Cardiac muscle cell (in vitro differentiated cells and primary cell): ENCODE results near the gene CDC45. TPM values are rescaled to one million over a fixed set of nuclear protein-coding genes. Genes with fewer than 3 reads are reported as not detected.
"Not testable (repeated sequence)": the region's sequence is repeated elsewhere in the genome, so short reads cannot be mapped to it uniquely, and the experiment has no call there.

Source experiments
- DNase-seq, 2 donors: peaks; one replicate each; pipeline versions ENCODE4 v3.0.0 to v3.0.0-alpha.2; 2010 to 2017; ENCODE audit warnings: low read depth in 1 of 2, low spot score in 1 of 2
- H3K27ac ChIP-seq: fragments of 200-600 bp; sonication (generic); 2 replicates; pipeline ENCODE4 v1.5.1; 2016
- H3K27me3 ChIP-seq: fragments of 200-600 bp; sonication (generic); 2 replicates; pipeline ENCODE4 v1.6.0; 2016; ENCODE audit warnings: control low read depth
- H3K36me3 ChIP-seq: fragments of 200-600 bp; sonication (generic); 2 replicates; pipeline ENCODE4 v1.5.1; 2016; ENCODE audit warnings: control low read depth
- H3K4me1 ChIP-seq: fragments of 200-600 bp; sonication (generic); 2 replicates; pipeline ENCODE4 v1.8.1; 2017; ENCODE audit warnings: low read depth, mild to moderate bottlenecking, mixed run types
- H3K4me3 ChIP-seq: fragments of 200-600 bp; sonication (generic); 2 replicates; pipeline ENCODE4 v1.5.1; 2016; ENCODE audit warnings: mild to moderate bottlenecking
- H3K9me3 ChIP-seq: fragments of 200-600 bp; sonication (generic); 2 replicates; pipeline ENCODE4 v1.5.1; 2017; ENCODE audit warnings: low read depth, mild to moderate bottlenecking, control low read depth
- polyA plus RNA-seq: library from polyadenylated mRNA; unstranded; fragments of >200 nt; fragmentation: Nextera tagmentation; extraction: Ambion mirVana; gene quantifications from 2 replicates; pipeline ENCODE4 v1.2.1, GENCODE V29; 2016
- total RNA-seq: library from RNA; depleted of rRNA; stranded (reverse); fragments of >200 nt; gene quantifications from 2 replicates; pipeline ENCODE4 v1.2.3, GENCODE V29; 2016
- TF ChIP-seq, protein P1 (sequence below): IDR thresholded peaks from 2 replicates; pipeline ENCODE4 v1.5.1; 2012; ENCODE audit warnings: low read depth, mild to moderate bottlenecking, low read length

The CDC45 gene
- total and polyA plus RNA-seq, 2 experiments from 2014 or later, result 7.6 to 15.5 TPM

DNA sequence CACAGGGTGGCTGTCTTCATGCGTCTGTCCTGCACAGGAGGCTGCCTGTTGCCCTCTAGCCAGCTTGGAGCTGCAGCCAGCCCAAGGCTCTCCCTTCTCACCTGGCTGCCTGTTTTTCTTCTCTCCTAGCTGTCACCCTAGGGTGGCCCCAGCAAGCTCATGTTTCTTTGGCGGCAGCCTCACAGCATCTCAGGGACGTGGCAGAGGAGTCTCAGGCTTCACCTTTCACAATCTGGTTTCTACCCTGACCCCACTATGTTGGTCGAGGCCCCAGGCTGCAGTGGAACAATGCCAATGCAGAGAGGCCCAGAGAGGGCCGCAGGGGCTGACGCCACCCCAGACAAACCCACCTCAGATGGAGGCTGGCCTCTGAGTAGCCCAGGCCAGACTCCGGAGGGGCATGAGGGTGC is 47.0 kb downstream of the CDC45 start:
- Histone ChIP-seq H3K36me3 (no peaks in the 10 kb centered on the region), H3K4me1 (peaks cover 11% of the 10 kb centered on the region), H3K9me3 (no peaks in the 10 kb centered on the region), H3K27me3 (peaks cover 47% of the 10 kb centered on the region), H3K4me3 (no peak overlapping the region), H3K27ac (no peak overlapping the region)
- no peak for DNase-seq
- TF ChIP-seq, protein P1, sequence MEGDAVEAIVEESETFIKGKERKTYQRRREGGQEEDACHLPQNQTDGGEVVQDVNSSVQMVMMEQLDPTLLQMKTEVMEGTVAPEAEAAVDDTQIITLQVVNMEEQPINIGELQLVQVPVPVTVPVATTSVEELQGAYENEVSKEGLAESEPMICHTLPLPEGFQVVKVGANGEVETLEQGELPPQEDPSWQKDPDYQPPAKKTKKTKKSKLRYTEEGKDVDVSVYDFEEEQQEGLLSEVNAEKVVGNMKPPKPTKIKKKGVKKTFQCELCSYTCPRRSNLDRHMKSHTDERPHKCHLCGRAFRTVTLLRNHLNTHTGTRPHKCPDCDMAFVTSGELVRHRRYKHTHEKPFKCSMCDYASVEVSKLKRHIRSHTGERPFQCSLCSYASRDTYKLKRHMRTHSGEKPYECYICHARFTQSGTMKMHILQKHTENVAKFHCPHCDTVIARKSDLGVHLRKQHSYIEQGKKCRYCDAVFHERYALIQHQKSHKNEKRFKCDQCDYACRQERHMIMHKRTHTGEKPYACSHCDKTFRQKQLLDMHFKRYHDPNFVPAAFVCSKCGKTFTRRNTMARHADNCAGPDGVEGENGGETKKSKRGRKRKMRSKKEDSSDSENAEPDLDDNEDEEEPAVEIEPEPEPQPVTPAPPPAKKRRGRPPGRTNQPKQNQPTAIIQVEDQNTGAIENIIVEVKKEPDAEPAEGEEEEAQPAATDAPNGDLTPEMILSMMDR, result no peak

DNA sequence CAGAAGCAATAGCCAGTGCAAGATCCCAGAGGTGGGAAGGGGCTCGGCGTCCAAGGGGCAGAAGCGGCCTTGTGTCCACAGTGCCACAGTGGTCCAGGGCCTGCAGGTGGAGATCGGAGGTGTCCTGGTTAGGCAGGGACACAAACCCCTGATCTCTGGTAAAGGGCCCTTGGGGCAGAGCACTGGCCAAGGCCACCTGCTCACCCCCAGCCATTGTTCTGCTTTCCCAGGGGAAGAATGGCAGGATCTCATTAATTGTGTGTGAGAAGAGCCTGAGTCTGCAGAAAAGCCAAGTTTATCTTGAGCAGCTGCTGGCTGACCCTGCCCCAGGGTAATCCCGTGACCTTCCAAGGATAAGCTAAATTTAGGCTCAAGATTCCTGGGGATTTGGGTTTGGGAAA is 47.6 kb downstream of the CDC45 start:
- no peak for DNase-seq
- TF ChIP-seq, protein P1, result no peak
- Histone ChIP-seq H3K27ac (no peak overlapping the region), H3K4me3 (no peak overlapping the region), H3K9me3 (no peaks in the 10 kb centered on the region), H3K36me3 (no peaks in the 10 kb centered on the region), H3K27me3 (peaks cover 40% of the 10 kb centered on the region), H3K4me1 (peaks cover 11% of the 10 kb centered on the region)

DNA sequence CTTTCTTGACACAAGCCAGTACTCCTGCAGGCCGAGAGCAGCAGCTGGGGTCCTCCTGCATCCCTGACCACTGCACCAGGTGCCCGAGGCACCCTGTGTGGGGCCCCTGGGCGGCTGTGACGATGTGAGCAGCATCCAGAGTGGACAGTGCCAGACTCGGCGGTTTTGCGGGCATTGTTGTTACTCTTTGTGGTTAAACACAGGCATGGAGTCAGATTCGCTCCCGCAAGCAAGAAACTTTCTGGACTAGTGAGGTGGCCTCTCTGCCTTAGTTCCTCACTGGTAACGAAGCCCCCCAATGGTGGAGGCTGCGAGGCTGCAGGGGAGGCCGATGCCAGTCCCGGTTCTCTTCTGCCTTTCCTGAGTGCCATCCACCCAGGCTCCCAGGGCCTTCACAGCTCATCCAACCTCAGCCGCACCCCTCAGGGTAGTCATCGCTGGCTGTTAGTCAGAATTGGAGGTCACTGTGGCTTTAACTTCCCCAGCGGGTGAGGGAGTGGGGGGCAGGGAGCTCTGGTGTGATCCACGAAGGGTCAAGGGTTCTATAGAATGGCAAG is 48.2 kb downstream of the CDC45 start:
- peaks cover 34% of the 10 kb centered on the region for H3K27me3 ChIP-seq
- no peak overlapping the region for H3K27ac ChIP-seq
- TF ChIP-seq, protein P1, result no peak
- no peak for DNase-seq
- no peak overlapping the region for H3K4me3 ChIP-seq
- no peaks in the 10 kb centered on the region for H3K9me3 ChIP-seq
- peaks cover 11% of the 10 kb centered on the region for H3K4me1 ChIP-seq
- no peaks in the 10 kb centered on the region for H3K36me3 ChIP-seq

DNA sequence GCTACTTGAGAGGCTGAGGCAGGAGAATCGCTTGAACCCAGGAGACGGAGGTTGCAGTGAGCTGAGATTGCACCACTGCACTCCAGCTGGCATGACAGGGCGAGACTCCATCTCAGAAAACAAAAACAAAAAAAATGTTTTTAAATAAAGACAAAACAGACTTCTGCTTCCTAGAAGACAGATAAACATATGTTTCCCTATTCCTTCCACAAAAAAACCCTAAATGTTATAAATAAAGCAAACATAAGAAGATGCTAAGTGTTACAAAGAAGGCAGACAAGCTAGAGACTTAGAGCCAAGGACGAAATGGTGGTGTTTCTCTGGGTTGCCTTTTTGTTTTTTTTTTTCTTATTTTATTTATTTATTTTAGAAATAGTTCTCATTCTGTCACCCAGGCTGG is 50.1 kb downstream of the CDC45 start:
- TF ChIP-seq, protein P1, result no peak

DNA sequence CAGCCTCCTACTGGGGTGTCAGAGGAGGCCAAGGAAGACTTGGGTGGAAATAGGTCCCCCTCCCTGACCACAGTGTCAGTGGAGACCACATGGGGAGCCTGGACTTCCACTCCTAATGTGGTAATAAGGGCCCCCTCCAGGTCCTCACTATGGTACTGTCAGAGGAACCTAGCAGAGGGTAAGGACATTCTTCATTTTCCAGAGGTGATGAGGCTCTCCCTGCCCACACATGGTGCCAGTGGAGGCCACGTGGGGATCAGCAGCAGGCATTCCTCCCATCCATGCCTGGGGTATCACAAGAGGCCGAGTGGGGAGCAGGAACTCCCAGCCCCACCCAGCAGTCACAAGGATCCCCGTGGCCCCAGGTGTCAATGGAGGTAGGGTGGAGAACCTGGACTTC is 51.0 kb downstream of the CDC45 start:
- Histone ChIP-seq H3K9me3 (no peaks in the 10 kb centered on the region), H3K4me3 (no peak overlapping the region), H3K27me3 (peaks cover 6% of the 10 kb centered on the region), H3K27ac (no peak overlapping the region), H3K36me3 (no peaks in the 10 kb centered on the region), H3K4me1 (peaks cover 11% of the 10 kb centered on the region)
- no peak for DNase-seq
- TF ChIP-seq, protein P1, result no peak

More for the DNA sequence above, 50.1 kb downstream of the CDC45 start:
- Histone ChIP-seq H3K27ac (no peak overlapping the region), H3K4me3 (no peak overlapping the region), H3K9me3 (no peaks in the 10 kb centered on the region), H3K4me1 (peaks cover 11% of the 10 kb centered on the region), H3K27me3 (peaks cover 16% of the 10 kb centered on the region), H3K36me3 (no peaks in the 10 kb centered on the region)
- DNase-seq, result no peak

DNA sequence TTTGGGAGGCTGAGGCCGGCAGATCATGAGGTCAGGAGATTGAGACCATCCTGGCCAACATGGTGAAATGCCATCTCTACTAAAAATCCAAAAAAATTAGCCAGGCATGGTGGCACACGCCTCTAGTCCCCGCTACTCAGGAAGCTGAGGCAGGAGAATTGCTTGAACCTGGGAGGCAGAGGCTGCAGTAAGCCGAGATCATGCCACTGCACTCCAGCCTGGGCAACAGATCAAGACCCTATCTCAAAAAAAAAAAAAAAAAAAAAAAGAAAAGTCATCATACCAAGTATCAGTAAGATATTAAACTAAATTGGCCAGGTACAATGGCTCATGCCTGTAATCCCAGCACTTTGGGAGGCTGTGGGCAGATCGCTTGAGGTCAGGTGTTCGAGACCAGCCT is 51.6 kb downstream of the CDC45 start:
- H3K36me3 ChIP-seq, H3K27me3 ChIP-seq, H3K4me3 ChIP-seq, H3K27ac ChIP-seq, DNase-seq, H3K9me3 ChIP-seq: not testable (repeated sequence)
- H3K4me1 ChIP-seq, result peaks cover 11% of the 10 kb centered on the region
